NK-92 (cell line): ENCODE measurements around the gene RTRAF.

ENCODE experiments used
- DNase-seq: peaks from one replicate; lab custom pipeline; 2025; ENCODE audit not compliant: unreplicated experiment; lab: John Stamatoyannopoulos, UW

Gene RTRAF

GRCh38 chr14:51993285-51993920 is 4.1 kb downstream of the RTRAF start:
- no peak for DNase-seq

- DNase-seq: no peak
Measured at GRCh38 chr14:51996148-51996746, 6.9 kb downstream of the RTRAF start.

GRCh38 chr14:51998348-51998747 is 9.0 kb downstream of the RTRAF start:
- no peak for DNase-seq

- DNase-seq: no peak
Measured at GRCh38 chr14:51999084-51999483, 9.7 kb downstream of the RTRAF start.

GRCh38 chr14:52000019-52000582 is 10.8 kb downstream of the RTRAF start:
- DNase-seq: no peak

- DNase-seq: no peak
Measured at GRCh38 chr14:52000696-52001095, 11.3 kb downstream of the RTRAF start.

- no peak for DNase-seq
Measured at GRCh38 chr14:52002542-52002941, 13.2 kb downstream of the RTRAF start.

- no peak for DNase-seq
Measured at GRCh38 chr14:52003324-52003723, 14.0 kb downstream of the RTRAF start.

GRCh38 chr14:52005625-52006024 is 16.3 kb downstream of the RTRAF start:
- no peak for DNase-seq

- DNase-seq: no peak
Measured at GRCh38 chr14:52006361-52006760, 17.0 kb downstream of the RTRAF start.

- no peak for DNase-seq
Measured at GRCh38 chr14:52007211-52007610, 17.9 kb downstream of the RTRAF start.

- DNase-seq: no peak
Measured at GRCh38 chr14:52007637-52008036, 18.3 kb downstream of the RTRAF start.

- DNase-seq: no peak
Measured at GRCh38 chr14:52008136-52008535, 18.8 kb downstream of the RTRAF start.

GRCh38 chr14:52010173-52010693 is 20.9 kb downstream of the RTRAF start:
- DNase-seq: no peak

GRCh38 chr14:52011523-52011922 is 22.2 kb downstream of the RTRAF start:
- no peak for DNase-seq

- DNase-seq: no peak
Measured at GRCh38 chr14:52012635-52013034, 23.3 kb downstream of the RTRAF start.

- DNase-seq: no peak
Measured at GRCh38 chr14:52013984-52014600, 24.7 kb downstream of the RTRAF start.

GRCh38 chr14:52014601-52015267 is 25.4 kb downstream of the RTRAF start:
- no peak for DNase-seq

GRCh38 chr14:52015411-52016030 is 26.2 kb downstream of the RTRAF start:
- DNase-seq: no peak

- DNase-seq: no peak
Measured at GRCh38 chr14:52018252-52018651, 28.9 kb downstream of the RTRAF start.

- no peak for DNase-seq
Measured at GRCh38 chr14:52018970-52019369, 29.6 kb downstream of the RTRAF start.
